NCI-H82 treated with DMSO at 0.1 percent for 48 hours (cell line): Measurements from ENCODE around the gene OR5F1.

Source experiments
- DNase-seq: peaks from one replicate; lab custom pipeline; 2025; ENCODE audit not compliant: unreplicated experiment; lab: John Stamatoyannopoulos, UW

The OR5F1 gene

GRCh38 chr11:55994525-55994924 lies at the start of gene OR5F1:
Gene OR5F1, minus strand, starts transcription at chr11:55994625. Its CDS starts 0 bp downstream, at chr11:55994625.
- DNase-seq = no peak

GRCh38 chr11:56027354-56027753 lies 32.9 kb upstream of the OR5F1 start, which contains the start of gene OR5AS1:
Gene OR5AS1, plus strand, starts transcription at chr11:56027654. Its CDS starts 2,765 bp downstream, at chr11:56030419.
- no peak for DNase-seq

GRCh38 chr11:56013805-56014204 lies 19.4 kb upstream of the OR5F1 start:
- DNase-seq = no peak

GRCh38 chr11:56010716-56011115 lies 16.3 kb upstream of the OR5F1 start:
- no peak for DNase-seq

GRCh38 chr11:55970935-55971334 lies 23.5 kb downstream of the OR5F1 start:
- no peak for DNase-seq

GRCh38 chr11:55969845-55970244 lies 24.6 kb downstream of the OR5F1 start, which contains the start of gene OR10AG1:
Gene OR10AG1, minus strand, starts transcription at chr11:55969945. Its CDS starts 38 bp downstream, at chr11:55969907.
- no peak for DNase-seq

GRCh38 chr11:55967914-55968313 lies 26.5 kb downstream of the OR5F1 start:
- no peak for DNase-seq

- no peak for DNase-seq
Measured at GRCh38 chr11:55966391-55966790, 28.0 kb downstream of the OR5F1 start.

GRCh38 chr11:55956521-55956920 lies 37.9 kb downstream of the OR5F1 start:
- DNase-seq = no peak

- DNase-seq = no peak
Measured at GRCh38 chr11:55949330-55949729, 45.1 kb downstream of the OR5F1 start.
